ENCODE data around the gene IQGAP2.

The IQGAP2 gene

DNA sequence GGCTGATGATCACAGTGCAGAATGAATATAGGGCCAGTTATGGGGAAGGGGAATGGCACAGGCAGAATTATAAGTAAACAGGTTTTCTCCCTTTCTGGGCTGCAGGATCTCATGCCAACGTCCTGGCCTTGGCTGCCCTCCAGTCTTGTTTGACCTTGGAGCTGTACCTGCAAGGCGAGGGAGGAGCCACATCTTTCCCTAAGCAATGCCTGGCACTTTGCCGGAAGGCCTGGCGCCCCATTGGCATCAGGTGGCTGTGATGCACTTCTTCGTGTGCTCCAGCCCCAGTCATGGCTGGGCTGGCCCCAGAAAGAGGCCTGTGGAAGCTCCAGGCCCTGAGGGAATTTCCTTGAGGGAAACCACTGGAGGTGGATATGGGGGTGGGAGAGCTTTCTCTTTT lies 16.7 kb upstream of the IQGAP2 start:
- Histone ChIP-seq H3K4me1 (ENCODE audit: insufficient read depth, low read length) (peaks cover 6% of the 10 kb centered on the region; the same call in 1 of the 2 replicates), H3K9me3 (ENCODE audit: insufficient read depth, low read depth, low read length) (no peaks in the 10 kb centered on the region), H3K27me3 (ENCODE audit: insufficient read depth, low read length) (no peaks in the 10 kb centered on the region), H3K27ac (ENCODE audit: low read length) (no peak overlapping the region), H3K9ac (ENCODE audit: low read depth, low read length) (no peak overlapping the region), H3K36me3 (ENCODE audit: insufficient read depth, low read depth, low read length) (no peaks in the 10 kb centered on the region), H3K4me3 (ENCODE audit: low read length) (no peak overlapping the region)

DNA sequence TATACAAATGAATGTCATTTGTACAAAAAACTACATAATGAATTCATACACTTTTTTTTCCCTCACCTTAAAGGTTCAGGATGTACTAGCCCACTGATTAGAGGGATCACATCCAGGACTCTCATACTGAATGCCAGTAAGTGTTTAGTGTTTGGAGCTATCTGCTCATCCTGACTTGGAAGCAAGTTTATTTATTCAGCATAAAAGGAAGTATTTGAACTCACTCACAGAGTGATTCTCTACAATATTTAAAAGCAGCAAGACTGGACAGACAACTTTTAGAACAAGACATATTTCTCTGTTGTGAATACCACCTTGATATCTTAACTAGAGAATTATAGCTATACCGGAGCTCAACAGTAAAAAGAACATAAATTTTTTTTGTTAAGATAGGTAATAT lies 14.8 kb upstream of the IQGAP2 start:
- Histone ChIP-seq H3K27ac (ENCODE audit: low read length) (no peak overlapping the region), H3K36me3 (ENCODE audit: insufficient read depth, low read depth, low read length) (no peaks in the 10 kb centered on the region), H3K4me1 (ENCODE audit: insufficient read depth, low read length) (peaks cover 14% of the 10 kb centered on the region; the same call in 1 of the 2 replicates), H3K9ac (ENCODE audit: low read depth, low read length) (no peak overlapping the region), H3K9me3 (ENCODE audit: insufficient read depth, low read depth, low read length) (no peaks in the 10 kb centered on the region), H3K4me3 (ENCODE audit: low read length) (no peak overlapping the region), H3K27me3 (ENCODE audit: insufficient read depth, low read length) (no peaks in the 10 kb centered on the region)

GRCh38 chr5:76388791-76389512 lies 14.1 kb upstream of the IQGAP2 start:
- Histone ChIP-seq H3K36me3 (ENCODE audit: insufficient read depth, low read depth, low read length) (no peaks in the 10 kb centered on the region), H3K27ac (ENCODE audit: low read length) (no peak overlapping the region), H3K9me3 (ENCODE audit: insufficient read depth, low read depth, low read length) (no peaks in the 10 kb centered on the region), H3K4me1 (ENCODE audit: insufficient read depth, low read length) (peaks cover 14% of the 10 kb centered on the region; the same call in 1 of the 2 replicates), H3K27me3 (ENCODE audit: insufficient read depth, low read length) (no peaks in the 10 kb centered on the region), H3K4me3 (ENCODE audit: low read length) (no peak overlapping the region), H3K9ac (ENCODE audit: low read depth, low read length) (no peak overlapping the region)

GRCh38 chr5:76389513-76390154 lies 13.5 kb upstream of the IQGAP2 start:
- H3K27me3 ChIP-seq (ENCODE audit: insufficient read depth, low read length) = no peaks in the 10 kb centered on the region
- H3K4me3 ChIP-seq (ENCODE audit: low read length) = no peak overlapping the region
- H3K27ac ChIP-seq (ENCODE audit: low read length) = no peak overlapping the region
- peaks cover 14% of the 10 kb centered on the region; the same call in 1 of the 2 replicates for H3K4me1 ChIP-seq (ENCODE audit: insufficient read depth, low read length)
- H3K9ac ChIP-seq (ENCODE audit: low read depth, low read length) = no peak overlapping the region
- no peaks in the 10 kb centered on the region for H3K36me3 ChIP-seq (ENCODE audit: insufficient read depth, low read depth, low read length)
- no peaks in the 10 kb centered on the region for H3K9me3 ChIP-seq (ENCODE audit: insufficient read depth, low read depth, low read length)

- no peaks in the 10 kb centered on the region for H3K27me3 ChIP-seq (ENCODE audit: insufficient read depth, low read length)
- H3K27ac ChIP-seq (ENCODE audit: low read length) = no peak overlapping the region
- H3K36me3 ChIP-seq (ENCODE audit: insufficient read depth, low read depth, low read length) = no peaks in the 10 kb centered on the region
- peaks cover 14% of the 10 kb centered on the region; the same call in 1 of the 2 replicates for H3K4me1 ChIP-seq (ENCODE audit: insufficient read depth, low read length)
- no peak overlapping the region for H3K9ac ChIP-seq (ENCODE audit: low read depth, low read length)
- no peak overlapping the region for H3K4me3 ChIP-seq (ENCODE audit: low read length)
- no peaks in the 10 kb centered on the region for H3K9me3 ChIP-seq (ENCODE audit: insufficient read depth, low read depth, low read length)
Observed at GRCh38 chr5:76391014-76391413, 12.1 kb upstream of the IQGAP2 start.

DNA sequence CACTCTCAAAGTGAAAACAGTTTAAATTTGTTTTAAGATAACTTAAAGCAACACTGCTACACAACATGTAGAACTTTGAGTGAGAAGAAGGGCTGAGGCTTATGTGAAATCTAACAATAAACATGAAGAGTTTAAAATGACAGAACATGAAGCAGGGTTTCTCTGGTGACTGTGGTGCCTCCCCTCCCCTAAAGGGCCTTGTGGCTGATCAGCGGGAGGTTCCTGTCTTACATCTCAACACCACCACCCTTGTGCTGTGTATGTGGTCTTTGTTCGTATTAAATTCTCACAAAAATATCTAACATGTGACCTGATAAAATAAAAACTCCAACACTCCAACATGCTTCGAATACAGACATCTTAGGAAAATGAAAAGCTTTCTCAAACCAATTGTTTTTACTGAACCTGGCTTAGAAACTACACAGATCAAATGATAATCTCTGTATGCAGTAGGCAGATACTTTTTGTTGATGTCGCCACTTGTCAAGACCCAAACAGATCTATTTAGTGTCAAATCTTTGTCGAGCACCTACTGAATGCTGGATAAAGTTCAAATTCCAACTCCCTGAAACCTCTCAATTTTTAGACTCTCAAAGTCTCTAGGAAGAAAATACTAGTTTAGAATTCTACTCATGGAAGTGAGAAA lies 9.9 kb upstream of the IQGAP2 start:
- H3K27ac ChIP-seq (ENCODE audit: low read length) = no peak overlapping the region

DNA sequence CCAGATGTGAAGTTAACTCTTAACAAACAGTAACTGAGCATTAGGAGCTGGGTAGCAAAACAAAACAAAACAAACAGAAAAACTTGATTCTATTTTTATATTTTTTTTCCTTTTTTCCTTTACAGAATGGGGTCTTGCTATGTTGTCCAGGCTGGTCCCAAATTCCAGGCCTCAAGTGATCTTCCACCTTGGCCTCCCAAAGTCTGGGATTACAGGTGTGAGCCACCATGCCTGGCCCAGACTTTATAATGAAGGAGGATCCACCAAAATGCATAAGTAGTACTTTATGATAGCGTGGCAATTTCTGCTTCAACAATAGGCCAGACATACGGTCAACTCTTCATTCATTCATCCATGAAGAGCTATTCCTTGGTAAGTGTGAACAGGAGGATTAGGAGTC lies 5.9 kb upstream of the IQGAP2 start:
- H3K4me3 ChIP-seq (ENCODE audit: low read length) = no peak overlapping the region
- H3K9ac ChIP-seq (ENCODE audit: low read depth, low read length) = no peak overlapping the region
- peaks cover 13% of the 10 kb centered on the region; the same call in 1 of the 2 replicates for H3K4me1 ChIP-seq (ENCODE audit: insufficient read depth, low read length)
- no peaks in the 10 kb centered on the region for H3K9me3 ChIP-seq (ENCODE audit: insufficient read depth, low read depth, low read length)
- H3K27me3 ChIP-seq (ENCODE audit: insufficient read depth, low read length) = peaks cover 12% of the 10 kb centered on the region; the same call in 1 of the 2 replicates
- H3K27ac ChIP-seq (ENCODE audit: low read length) = no peak overlapping the region
- no peaks in the 10 kb centered on the region for H3K36me3 ChIP-seq (ENCODE audit: insufficient read depth, low read depth, low read length)

More for the DNA sequence above, 9.9 kb upstream of the IQGAP2 start:
- no peak overlapping the region; the same call in 1 of the 2 replicates for H3K9ac ChIP-seq (ENCODE audit: low read depth, low read length)
- no peaks in the 10 kb centered on the region for H3K9me3 ChIP-seq (ENCODE audit: insufficient read depth, low read depth, low read length)
- no peaks in the 10 kb centered on the region for H3K27me3 ChIP-seq (ENCODE audit: insufficient read depth, low read length)
- no peaks in the 10 kb centered on the region for H3K36me3 ChIP-seq (ENCODE audit: insufficient read depth, low read depth, low read length)
- H3K4me1 ChIP-seq (ENCODE audit: insufficient read depth, low read length) = peaks cover 14% of the 10 kb centered on the region; the same call in 1 of the 2 replicates
- no peak overlapping the region for H3K4me3 ChIP-seq (ENCODE audit: low read length)

GRCh38 chr5:76399268-76399667 lies 3.8 kb upstream of the IQGAP2 start:
- Histone ChIP-seq H3K4me3 (ENCODE audit: low read length) (no peak overlapping the region), H3K9ac (ENCODE audit: low read depth, low read length) (no peak overlapping the region), H3K4me1 (ENCODE audit: insufficient read depth, low read length) (peaks cover 6% of the 10 kb centered on the region; the same call in 1 of the 2 replicates), H3K9me3 (ENCODE audit: insufficient read depth, low read depth, low read length) (no peaks in the 10 kb centered on the region), H3K36me3 (ENCODE audit: insufficient read depth, low read depth, low read length) (no peaks in the 10 kb centered on the region), H3K27ac (ENCODE audit: low read length) (no peak overlapping the region), H3K27me3 (ENCODE audit: insufficient read depth, low read length) (peaks cover 16% of the 10 kb centered on the region; the same call in 1 of the 2 replicates)

DNA sequence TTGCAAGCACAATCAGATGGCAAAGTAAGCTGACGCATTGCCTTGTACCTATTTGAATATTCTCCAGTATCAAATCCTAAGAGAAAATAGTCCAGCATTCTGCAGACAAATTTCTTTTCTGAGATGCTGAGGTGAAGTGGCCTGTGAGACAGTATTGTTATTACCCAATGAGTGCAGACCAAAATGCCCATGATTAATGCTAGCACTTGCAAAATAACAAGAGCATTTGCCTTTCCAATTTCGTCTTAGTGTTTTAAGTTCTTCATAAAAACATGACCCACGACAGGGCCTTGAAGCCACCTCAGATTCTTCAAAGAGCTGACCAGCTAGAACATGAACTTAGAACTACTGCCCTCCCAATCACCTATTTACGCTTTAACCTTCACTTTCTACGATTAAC lies 2.6 kb upstream of the IQGAP2 start:
- H3K27me3 ChIP-seq (ENCODE audit: insufficient read depth, low read length) = peaks cover 19% of the 10 kb centered on the region; the same call in 1 of the 2 replicates
- peaks cover 13% of the 10 kb centered on the region; the same call in 1 of the 2 replicates for H3K4me1 ChIP-seq (ENCODE audit: insufficient read depth, low read length)
- no peak overlapping the region for H3K9ac ChIP-seq (ENCODE audit: low read depth, low read length)
- no peaks in the 10 kb centered on the region for H3K36me3 ChIP-seq (ENCODE audit: insufficient read depth, low read depth, low read length)
- no peak overlapping the region for H3K27ac ChIP-seq (ENCODE audit: low read length)
- H3K4me3 ChIP-seq (ENCODE audit: low read length) = no peak overlapping the region
- no peaks in the 10 kb centered on the region for H3K9me3 ChIP-seq (ENCODE audit: insufficient read depth, low read depth, low read length)

DNA sequence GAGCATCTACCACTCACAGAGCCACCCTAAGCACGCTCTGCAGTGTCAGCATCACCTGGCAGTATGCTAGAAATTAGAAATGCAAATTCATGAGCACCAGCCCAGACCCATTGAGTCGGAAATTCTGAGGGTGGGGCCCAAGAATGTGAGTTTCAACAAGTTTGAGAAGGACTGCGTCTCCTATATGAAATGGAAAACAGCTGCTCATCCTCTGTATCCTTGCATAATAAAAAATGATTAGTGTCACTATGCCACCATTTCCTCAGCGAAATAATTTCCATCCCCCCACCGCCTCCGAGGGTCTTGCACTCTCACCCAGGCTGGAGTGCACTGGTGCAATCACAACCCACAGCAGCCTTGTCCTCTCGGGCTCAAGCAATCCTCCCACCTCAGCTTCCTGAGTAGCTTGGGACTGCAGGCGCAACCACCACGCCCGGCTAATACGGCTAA lies 1.3 kb upstream of the IQGAP2 start:
- Histone ChIP-seq H3K9ac (ENCODE audit: low read depth, low read length) (peak overlapping the region; percentile 64; the same call in 1 of the 2 replicates), H3K9me3 (ENCODE audit: insufficient read depth, low read depth, low read length) (no peaks in the 10 kb centered on the region), H3K4me3 (ENCODE audit: low read length) (peak overlapping the region; percentile 76; the same call in 1 of the 2 replicates), H3K4me1 (ENCODE audit: insufficient read depth, low read length) (peaks cover 14% of the 10 kb centered on the region; the same call in 1 of the 2 replicates), H3K27ac (ENCODE audit: low read length) (no peak overlapping the region), H3K27me3 (ENCODE audit: insufficient read depth, low read length) (peaks cover 19% of the 10 kb centered on the region; the same call in 1 of the 2 replicates), H3K36me3 (ENCODE audit: insufficient read depth, low read depth, low read length) (no peaks in the 10 kb centered on the region)

- H3K4me1 ChIP-seq (ENCODE audit: insufficient read depth, low read length) = peaks cover 14% of the 10 kb centered on the region; the same call in 1 of the 2 replicates
- no peaks in the 10 kb centered on the region for H3K9me3 ChIP-seq (ENCODE audit: insufficient read depth, low read depth, low read length)
- H3K36me3 ChIP-seq (ENCODE audit: insufficient read depth, low read depth, low read length) = no peaks in the 10 kb centered on the region
- H3K27ac ChIP-seq (ENCODE audit: low read length) = no peak overlapping the region
- H3K4me3 ChIP-seq (ENCODE audit: low read length) = peak overlapping the region; percentile 76
- peaks cover 19% of the 10 kb centered on the region; the same call in 1 of the 2 replicates for H3K27me3 ChIP-seq (ENCODE audit: insufficient read depth, low read length)
- peak overlapping the region; percentile 64; the same call in 1 of the 2 replicates for H3K9ac ChIP-seq (ENCODE audit: low read depth, low read length)
Observed at GRCh38 chr5:76402251-76402885, 717 bp upstream of the IQGAP2 start.

Data from iPS-20b (cell line).